Suprapubic skin (tissue), 4 donors: Measurements from ENCODE around the gene SNUPN. TPM values are rescaled to one million over a fixed set of nuclear protein-coding genes. Genes with fewer than 3 reads are reported as not detected.

ENCODE experiments used
- DNase-seq, 2 donors: peaks; one replicate each; pipeline ENCODE4 v3.0.0-alpha.2; 2019; ENCODE audit warnings: low spot score in 2 of 2
- H3K27ac ChIP-seq: fragments of 200-600 bp; sonication (generic); one replicate; pipeline ENCODE4 v1.5.1; 2019
- H3K27me3 ChIP-seq: fragments of 200-600 bp; sonication (generic); one replicate; pipeline ENCODE4 v1.5.1; 2019
- H3K36me3 ChIP-seq: fragments of 200-600 bp; sonication (generic); one replicate; pipeline ENCODE4 v1.5.1; 2019
- H3K4me1 ChIP-seq: fragments of 200-600 bp; sonication (generic); one replicate; pipeline ENCODE4 v1.5.1; 2019
- H3K4me3 ChIP-seq: fragments of 200-600 bp; sonication (generic); one replicate; pipeline ENCODE4 v1.5.1; 2019; ENCODE audit warnings: mild to moderate bottlenecking
- H3K9me3 ChIP-seq: fragments of 200-600 bp; sonication (generic); one replicate; pipeline ENCODE4 v1.5.1; 2019
- CTCF ChIP-seq, 2 donors: fragments of 200-600 bp in 1 of 2; fragments of 450-650 bp in 1 of 2; sonication (generic) in 1 of 2; IDR thresholded peaks; one replicate each; pipeline ENCODE4 v1.5.1; 2016 to 2019; ENCODE audit warnings: antibody characterized with exemption in 2 of 2, mild to moderate bottlenecking in 1 of 2, moderate library complexity in 1 of 2
- EP300 ChIP-seq: sonication (generic); formaldehyde crosslinking; IDR thresholded peaks from one replicate; pipeline ENCODE4 v1.6.1; 2017; ENCODE audit warnings: antibody characterized with exemption
- POLR2A ChIP-seq, 2 donors: fragments of 450-650 bp; IDR thresholded peaks; one replicate each; pipeline ENCODE4 v1.6.1; 2017; ENCODE audit warnings: antibody characterized with exemption in 2 of 2, mild to moderate bottlenecking in 2 of 2, moderate library complexity in 2 of 2
- POLR2AphosphoS5 ChIP-seq, 3 donors: sonication (generic); formaldehyde crosslinking; IDR thresholded peaks; one replicate each; pipeline ENCODE4 v1.6.1; 2017; ENCODE audit warnings: antibody characterized with exemption in 3 of 3
- WGBS: methylation state at CpG from one replicate; pipeline ENCODE4 v1.1.5; 2018; 5-methylcytosine and 5-hydroxymethylcytosine counted together
- total RNA-seq, 4 donors: library from RNA; depleted of rRNA; stranded (reverse); fragments of >200 nt; gene quantifications; one replicate each; pipeline ENCODE4 v1.1.0, GENCODE V29; 2016

SNUPN gene
- total RNA-seq, result 10 to 100 TPM; 12.8 to 31.7 (median 17.5) TPM

GRCh38 chr15:75625542-75626347 is at the start of gene SNUPN:
Gene SNUPN (minus strand): TSS chr15:75625725. CDS start chr15:75621051, 4,674 bp downstream.
- Histone ChIP-seq H3K27me3 (no peaks in the 10 kb centered on the region), H3K4me1 (peaks cover 21% of the 10 kb centered on the region), H3K9me3 (no peaks in the 10 kb centered on the region), H3K27ac (peak within 1 kb of the TSS; percentile 90), H3K36me3 (no peaks in the 10 kb centered on the region), H3K4me3 (peak within 1 kb of the TSS; percentile 71)
- TF ChIP-seq CTCF (IDR thresholded peaks at IDR 0.05), result no peak
- no peak for TF ChIP-seq POLR2A (IDR thresholded peaks at IDR 0.05)
- peak in 1 of 3 donors; percentile 15 for TF ChIP-seq POLR2AphosphoS5 (IDR thresholded peaks at IDR 0.05)
- TF ChIP-seq EP300, result no peak
- WGBS, result 1% methylated on average over 16 of the region's 47 CpGs
- DNase-seq, result peak; percentile 97

GRCh38 chr15:75674366-75674765 is 48.8 kb upstream of the SNUPN start:
- Histone ChIP-seq H3K27ac (no peak overlapping the region), H3K4me3 (no peak overlapping the region), H3K4me1 (peaks cover 41% of the 10 kb centered on the region), H3K36me3 (peaks cover 9% of the 10 kb centered on the region), H3K27me3 (no peaks in the 10 kb centered on the region), H3K9me3 (no peaks in the 10 kb centered on the region)
- TF ChIP-seq POLR2A (IDR thresholded peaks at IDR 0.05), result no peak
- no peak for TF ChIP-seq CTCF (IDR thresholded peaks at IDR 0.05)
- TF ChIP-seq POLR2AphosphoS5 (IDR thresholded peaks at IDR 0.05), result no peak
- no peak for TF ChIP-seq EP300
- 51% methylated on average over 2 of the region's 8 CpGs for WGBS
- DNase-seq, result no peak

- Histone ChIP-seq H3K27ac (peak overlapping the region; percentile 65), H3K4me3 (no peak overlapping the region), H3K27me3 (no peaks in the 10 kb centered on the region), H3K9me3 (no peaks in the 10 kb centered on the region), H3K4me1 (peaks cover 48% of the 10 kb centered on the region), H3K36me3 (peaks cover 9% of the 10 kb centered on the region)
- DNase-seq, result no peak
- TF ChIP-seq POLR2A (IDR thresholded peaks at IDR 0.05) (no peak), POLR2AphosphoS5 (IDR thresholded peaks at IDR 0.05) (no peak), CTCF (IDR thresholded peaks at IDR 0.05) (no peak), EP300 (no peak)
- 52% methylated on average over 6 of the region's 10 CpGs for WGBS
These were observed 48.1 kb upstream of the SNUPN start for GRCh38 chr15:75673426-75674235.

- Histone ChIP-seq H3K4me1 (peaks cover 56% of the 10 kb centered on the region), H3K4me3 (no peak overlapping the region)
- no peak for DNase-seq
These were observed 47.3 kb upstream of the SNUPN start for GRCh38 chr15:75672646-75673425.

More at GRCh38 chr15:75672646-75673425, 47.3 kb upstream of the SNUPN start:
- no peaks in the 10 kb centered on the region for H3K27me3 ChIP-seq
- H3K27ac ChIP-seq, result peak overlapping the region; percentile 65
- H3K9me3 ChIP-seq, result no peaks in the 10 kb centered on the region
- H3K36me3 ChIP-seq, result peaks cover 9% of the 10 kb centered on the region
- TF ChIP-seq EP300 (no peak), POLR2A (IDR thresholded peaks at IDR 0.05) (no peak), CTCF (IDR thresholded peaks at IDR 0.05) (no peak), POLR2AphosphoS5 (IDR thresholded peaks at IDR 0.05) (no peak)
- WGBS, result 36% methylated on average over 14 of the region's 14 CpGs
